Central memory CD8-positive, alpha-beta T cell (primary cell): ENCODE results near the gene TBCCD1.
"Not testable (repeated sequence)": the region's sequence is repeated elsewhere in the genome, so short reads cannot be mapped to it uniquely, and the experiment has no call there.

Source experiments
- ATAC-seq: fragments of 150-1000 bp; cut with Tn5 transposase; replicated peaks from 2 replicates; pipeline ENCODE4 v1.10.0; 2022; ENCODE audit warnings: mild to moderate bottlenecking, moderate FRiP score, moderate number of reproducible peaks; ENCODE audit not compliant: poor library complexity, severe bottlenecking; ENCODE audit errors: extremely low read depth
- DNase-seq, 2 donors: peaks; one replicate each; pipeline ENCODE4 v3.0.0; 2021; ENCODE audit warnings: low spot score in 2 of 2
- H3K27ac Mint-ChIP-seq: one replicate; pipeline ENCODE4 v1.8.0; 2022; ENCODE audit warnings: low read depth, mild to moderate bottlenecking, moderate library complexity, mixed read lengths
- H3K27me3 Mint-ChIP-seq: one replicate; pipeline ENCODE4 v1.8.0; 2022; ENCODE audit warnings: mixed read lengths
- H3K36me3 Mint-ChIP-seq: one replicate; pipeline ENCODE4 v1.8.0; 2022; ENCODE audit warnings: mild to moderate bottlenecking, moderate library complexity, mixed read lengths; ENCODE audit not compliant: insufficient read depth
- H3K4me1 Mint-ChIP-seq: one replicate; pipeline ENCODE4 v1.8.0; 2022; ENCODE audit warnings: mixed read lengths
- H3K4me3 Mint-ChIP-seq: one replicate; pipeline ENCODE4 v1.8.0; 2022; ENCODE audit warnings: mild to moderate bottlenecking, moderate library complexity, mixed read lengths
- H3K9me3 Mint-ChIP-seq: one replicate; pipeline ENCODE4 v1.8.0; 2022; ENCODE audit warnings: mixed read lengths

Gene TBCCD1

DNA sequence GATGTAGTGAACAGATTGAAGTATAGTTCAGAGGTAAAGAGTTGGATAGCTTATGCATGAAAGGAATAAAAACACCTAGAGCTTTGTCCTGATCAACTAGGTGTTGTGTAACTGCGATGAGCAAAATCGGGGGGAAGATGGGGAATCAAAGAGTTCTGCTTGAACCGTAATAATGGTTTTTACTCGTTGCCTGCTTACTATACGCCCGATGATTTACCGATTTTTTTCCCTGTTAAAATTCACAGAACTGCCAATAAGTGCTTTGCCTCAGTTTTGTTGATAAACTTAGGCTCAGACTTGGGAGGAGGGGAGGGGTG, 2.6 kb upstream of the TBCCD1 start:
- peaks cover 50% of the 10 kb centered on the region for H3K4me1 Mint-ChIP-seq
- H3K9me3 Mint-ChIP-seq = no peaks in the 10 kb centered on the region
- peak overlapping the region; percentile 92 for H3K4me3 Mint-ChIP-seq
- H3K36me3 Mint-ChIP-seq = peaks cover 31% of the 10 kb centered on the region
- no peaks in the 10 kb centered on the region for H3K27me3 Mint-ChIP-seq
- peak overlapping the region; percentile 99 for H3K27ac Mint-ChIP-seq
- no peak for DNase-seq
- ATAC-seq = no peak

DNA sequence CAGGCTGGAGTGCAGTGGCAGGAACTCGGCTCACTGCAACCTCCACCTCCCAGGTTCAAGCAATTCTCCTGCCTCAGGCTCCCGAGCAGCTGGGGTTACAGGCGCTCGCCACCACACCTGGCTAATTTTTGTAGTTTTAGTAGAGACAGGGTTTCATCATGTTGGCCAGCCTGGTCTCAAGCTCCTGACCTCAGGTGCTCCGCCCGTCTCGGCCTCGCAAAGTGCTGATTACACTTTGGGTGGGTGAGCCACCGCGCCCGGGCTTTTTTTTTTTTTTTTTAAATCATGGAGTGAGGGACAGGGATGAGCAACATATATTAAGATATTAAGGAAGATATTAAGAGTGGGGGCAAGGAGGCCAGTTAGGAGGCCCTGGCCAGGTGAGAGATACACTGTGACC, 2.2 kb upstream of the TBCCD1 start:
- Mint-ChIP-seq H3K4me3 (peak overlapping the region; percentile 92), H3K27ac (peak overlapping the region; percentile 99), H3K36me3 (peaks cover 28% of the 10 kb centered on the region), H3K4me1 (peaks cover 50% of the 10 kb centered on the region)
- not testable (repeated sequence) for H3K9me3 Mint-ChIP-seq, DNase-seq, H3K27me3 Mint-ChIP-seq, ATAC-seq

DNA sequence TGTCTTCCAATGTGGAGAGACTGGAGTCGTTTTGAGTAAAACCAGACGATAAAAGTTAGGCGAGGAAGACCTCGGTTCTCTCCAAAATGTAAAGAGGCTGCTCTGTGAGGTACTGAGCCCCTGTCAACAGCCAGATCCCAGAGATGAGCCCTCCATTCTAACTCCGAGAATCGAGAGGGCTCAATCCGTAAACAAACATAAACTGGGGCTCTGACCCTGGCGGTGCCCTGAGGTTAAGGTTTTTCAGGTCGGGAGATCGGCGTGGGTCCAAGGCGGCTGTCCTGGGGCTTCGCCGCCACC, 417 bp downstream of the TBCCD1 start:
- H3K4me1 Mint-ChIP-seq = peaks cover 67% of the 10 kb centered on the region
- H3K27ac Mint-ChIP-seq = peak overlapping the region; percentile 79
- ATAC-seq (no peak), DNase-seq (no peak)
- H3K9me3 Mint-ChIP-seq = no peaks in the 10 kb centered on the region
- peaks cover 23% of the 10 kb centered on the region for H3K36me3 Mint-ChIP-seq
- H3K4me3 Mint-ChIP-seq = peak overlapping the region; percentile 82
- H3K27me3 Mint-ChIP-seq = no peaks in the 10 kb centered on the region

GRCh38 chr3:186564586-186564985, 2.6 kb downstream of the TBCCD1 start:
- no peak for ATAC-seq
- Mint-ChIP-seq H3K4me1 (peaks cover 64% of the 10 kb centered on the region), H3K27ac (no peak overlapping the region), H3K4me3 (no peak overlapping the region), H3K27me3 (no peaks in the 10 kb centered on the region), H3K36me3 (peaks cover 24% of the 10 kb centered on the region), H3K9me3 (no peaks in the 10 kb centered on the region)
- no peak for DNase-seq

DNA sequence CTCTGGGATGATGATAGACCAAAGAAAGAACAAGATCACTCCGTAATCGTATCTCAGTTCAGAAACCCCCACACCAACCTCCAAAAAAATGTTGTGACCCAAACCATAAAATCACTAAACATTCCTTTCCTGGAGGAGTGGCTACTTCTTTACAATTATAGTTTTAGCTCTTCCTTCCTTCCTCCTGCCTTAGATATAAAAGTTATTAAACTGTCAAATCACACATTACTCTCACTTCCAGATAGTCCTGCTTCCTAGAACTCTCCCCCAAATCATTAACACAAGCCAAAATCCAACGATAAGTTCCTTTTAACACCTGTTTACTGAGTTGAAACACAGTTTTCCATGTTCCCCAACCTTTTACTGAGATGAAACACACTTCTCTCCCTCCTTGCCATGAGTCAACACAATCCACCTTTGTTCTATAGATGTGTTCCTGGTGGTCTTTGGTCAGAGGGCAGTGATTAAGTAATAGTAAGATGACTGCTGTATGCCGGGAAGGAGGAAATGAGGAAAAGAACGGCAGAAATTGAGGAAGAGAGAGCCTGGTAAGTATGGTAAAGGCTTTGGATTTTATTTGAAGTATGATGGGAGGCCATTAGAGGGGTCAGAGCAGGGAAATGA, 14.6 kb downstream of the TBCCD1 start:
- peak overlapping the region; percentile 2 for H3K27ac Mint-ChIP-seq
- H3K36me3 Mint-ChIP-seq = peaks cover 37% of the 10 kb centered on the region
- no peaks in the 10 kb centered on the region for H3K4me1 Mint-ChIP-seq
- no peaks in the 10 kb centered on the region for H3K27me3 Mint-ChIP-seq
- ATAC-seq (no peak), DNase-seq (no peak)
- no peaks in the 10 kb centered on the region for H3K9me3 Mint-ChIP-seq
- no peak overlapping the region for H3K4me3 Mint-ChIP-seq

DNA sequence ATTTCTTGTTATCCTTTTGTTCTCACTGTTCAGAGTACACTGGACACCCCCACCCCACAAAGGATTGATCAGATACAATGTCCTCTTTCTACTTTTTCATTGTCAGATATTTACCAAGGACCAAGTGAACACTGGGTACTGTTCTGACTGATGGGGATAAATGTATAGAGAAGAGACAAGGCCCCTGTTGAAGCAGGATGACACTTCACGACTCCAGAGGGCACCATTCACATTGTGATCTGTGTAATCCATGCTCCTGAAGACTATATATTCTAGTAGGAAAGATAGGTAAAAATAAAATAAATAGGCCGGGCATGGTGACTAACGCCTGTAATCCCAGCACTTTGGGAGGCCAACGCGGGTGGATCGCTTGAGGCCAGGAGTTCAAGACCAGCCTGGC, 15.8 kb downstream of the TBCCD1 start:
- Mint-ChIP-seq H3K27me3 (no peaks in the 10 kb centered on the region), H3K36me3 (peaks cover 31% of the 10 kb centered on the region), H3K4me1 (no peaks in the 10 kb centered on the region), H3K9me3 (no peaks in the 10 kb centered on the region), H3K27ac (no peak overlapping the region), H3K4me3 (no peak overlapping the region)
- DNase-seq (no peak), ATAC-seq (no peak)

- H3K36me3 Mint-ChIP-seq = peaks cover 28% of the 10 kb centered on the region
- H3K9me3 Mint-ChIP-seq = no peaks in the 10 kb centered on the region
- no peak overlapping the region for H3K27ac Mint-ChIP-seq
- H3K4me3 Mint-ChIP-seq = no peak overlapping the region
- no peak for DNase-seq
- no peaks in the 10 kb centered on the region for H3K27me3 Mint-ChIP-seq
- H3K4me1 Mint-ChIP-seq = no peaks in the 10 kb centered on the region
- no peak for ATAC-seq
These were observed 17.6 kb downstream of the TBCCD1 start for GRCh38 chr3:186549497-186549896.

- peaks cover 13% of the 10 kb centered on the region for H3K36me3 Mint-ChIP-seq
- no peaks in the 10 kb centered on the region for H3K27me3 Mint-ChIP-seq
- H3K9me3 Mint-ChIP-seq = no peaks in the 10 kb centered on the region
- H3K4me3 Mint-ChIP-seq = no peak within 1 kb of the TSS
- no peak within 1 kb of the TSS for H3K27ac Mint-ChIP-seq
- DNase-seq (no peak), ATAC-seq (no peak)
- H3K4me1 Mint-ChIP-seq = peaks cover 9% of the 10 kb centered on the region
These were observed 22.9 kb downstream of the TBCCD1 start, which contains the start of gene CRYGS for GRCh38 chr3:186544281-186544680. Gene CRYGS (minus strand): TSS chr3:186544380. CDS start chr3:186544326, 54 bp downstream.

- no peak for ATAC-seq
- Mint-ChIP-seq H3K4me3 (no peak overlapping the region), H3K9me3 (no peaks in the 10 kb centered on the region), H3K36me3 (peaks cover 8% of the 10 kb centered on the region), H3K27me3 (no peaks in the 10 kb centered on the region), H3K27ac (no peak overlapping the region), H3K4me1 (peaks cover 10% of the 10 kb centered on the region)
- no peak for DNase-seq
These were observed 26.3 kb downstream of the TBCCD1 start for GRCh38 chr3:186540835-186541226.

DNA sequence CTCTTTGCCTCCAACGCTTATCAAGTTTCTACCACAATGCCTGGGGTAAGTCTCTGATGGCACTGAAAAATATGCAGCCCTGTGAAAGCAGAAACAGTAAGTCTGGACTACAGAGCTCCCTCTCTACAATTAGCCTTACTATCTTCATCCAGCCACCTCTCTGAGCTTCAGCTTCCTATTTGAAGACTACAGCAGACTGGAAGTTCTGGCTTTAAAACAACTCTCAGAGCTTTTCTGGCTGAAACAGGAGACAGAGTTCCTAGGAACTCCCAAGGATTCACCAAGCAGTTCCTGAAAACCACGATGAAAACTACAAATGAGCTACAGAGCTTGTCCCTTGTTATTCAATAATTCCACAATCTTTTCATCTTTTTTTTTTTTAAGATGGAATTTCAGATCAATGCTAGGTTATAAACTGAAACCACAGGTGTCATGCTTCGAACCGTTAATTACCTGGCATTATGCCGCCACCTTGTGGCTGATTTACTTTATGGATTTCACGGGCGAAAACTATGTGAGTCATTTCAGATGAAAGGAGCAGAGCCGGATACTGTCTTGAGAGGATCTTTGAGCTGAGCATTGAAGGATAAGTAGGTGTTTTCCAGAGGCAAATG, 26.8 kb downstream of the TBCCD1 start:
- DNase-seq (peak; percentile 72 to 77), ATAC-seq (peak; percentile 93)
- H3K27me3 Mint-ChIP-seq = no peaks in the 10 kb centered on the region
- H3K27ac Mint-ChIP-seq = no peak overlapping the region
- no peaks in the 10 kb centered on the region for H3K9me3 Mint-ChIP-seq
- H3K4me3 Mint-ChIP-seq = no peak overlapping the region
- H3K4me1 Mint-ChIP-seq = peaks cover 14% of the 10 kb centered on the region
- peaks cover 8% of the 10 kb centered on the region for H3K36me3 Mint-ChIP-seq

GRCh38 chr3:186538779-186539178, 28.4 kb downstream of the TBCCD1 start:
- H3K36me3 Mint-ChIP-seq = peaks cover 6% of the 10 kb centered on the region
- no peaks in the 10 kb centered on the region for H3K27me3 Mint-ChIP-seq
- peaks cover 29% of the 10 kb centered on the region for H3K4me1 Mint-ChIP-seq
- no peak overlapping the region for H3K27ac Mint-ChIP-seq
- no peaks in the 10 kb centered on the region for H3K9me3 Mint-ChIP-seq
- no peak for DNase-seq
- no peak for ATAC-seq
- H3K4me3 Mint-ChIP-seq = no peak overlapping the region

- Mint-ChIP-seq H3K36me3 (peaks cover 2% of the 10 kb centered on the region), H3K27me3 (no peaks in the 10 kb centered on the region), H3K4me3 (no peak overlapping the region), H3K4me1 (peaks cover 32% of the 10 kb centered on the region), H3K27ac (no peak overlapping the region), H3K9me3 (no peaks in the 10 kb centered on the region)
- ATAC-seq (no peak), DNase-seq (no peak)
These were observed 30.0 kb downstream of the TBCCD1 start for GRCh38 chr3:186536883-186537844.
